ENCODE data around the gene FAXDC2.

FAXDC2 gene, protein sequence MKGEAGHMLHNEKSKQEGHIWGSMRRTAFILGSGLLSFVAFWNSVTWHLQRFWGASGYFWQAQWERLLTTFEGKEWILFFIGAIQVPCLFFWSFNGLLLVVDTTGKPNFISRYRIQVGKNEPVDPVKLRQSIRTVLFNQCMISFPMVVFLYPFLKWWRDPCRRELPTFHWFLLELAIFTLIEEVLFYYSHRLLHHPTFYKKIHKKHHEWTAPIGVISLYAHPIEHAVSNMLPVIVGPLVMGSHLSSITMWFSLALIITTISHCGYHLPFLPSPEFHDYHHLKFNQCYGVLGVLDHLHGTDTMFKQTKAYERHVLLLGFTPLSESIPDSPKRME

DNA sequence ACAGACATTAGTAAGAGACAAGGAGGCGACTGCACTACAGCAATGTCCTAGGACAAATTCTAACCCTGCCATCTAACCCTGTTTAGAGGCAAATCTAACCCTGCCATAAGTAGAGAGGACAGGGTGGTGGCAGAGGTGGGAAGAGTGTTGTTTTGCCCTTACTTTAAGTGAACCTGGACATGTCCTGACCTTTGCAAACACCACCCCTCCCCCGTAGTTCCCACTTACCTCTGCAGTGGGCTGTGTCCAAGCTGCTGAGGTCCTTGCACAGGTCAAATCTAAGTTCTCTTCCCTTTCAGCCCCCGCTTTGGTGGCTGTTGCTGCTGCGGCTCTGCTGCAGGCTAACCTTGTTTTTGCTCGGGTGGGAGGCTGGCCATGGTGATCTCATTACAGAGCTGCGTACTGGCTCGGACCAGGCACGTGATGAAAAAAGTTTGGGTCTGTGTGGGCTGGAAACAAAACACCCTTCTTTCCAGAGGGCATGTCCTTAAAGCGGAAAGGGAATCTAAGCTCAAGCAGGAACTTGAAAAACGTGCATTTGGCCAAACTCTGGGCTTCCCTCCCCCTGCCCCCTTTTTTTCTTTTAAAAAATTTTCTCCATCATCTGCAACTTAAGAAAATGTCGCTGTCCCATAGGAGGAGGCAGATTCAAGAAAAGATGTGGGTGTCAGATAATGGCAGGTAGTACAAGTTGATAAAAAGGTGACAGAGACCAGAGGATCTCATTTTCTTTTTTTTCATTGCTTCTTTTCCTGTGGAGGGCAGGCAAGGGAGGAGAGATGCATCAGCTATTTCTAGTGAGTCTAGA, at the start of gene FAXDC2:
Gene FAXDC2 (minus strand): TSS at position 349 of the 808 bp plus-strand sequence. CDS start 12,425 bp downstream, outside the sequence.
- no peak for DNase-seq

GRCh38 chr5:154900066-154900465, 49.7 kb upstream of the FAXDC2 start:
- no peak for DNase-seq

GRCh38 chr5:154899151-154899816, 48.9 kb upstream of the FAXDC2 start:
- DNase-seq: no peak

DNA sequence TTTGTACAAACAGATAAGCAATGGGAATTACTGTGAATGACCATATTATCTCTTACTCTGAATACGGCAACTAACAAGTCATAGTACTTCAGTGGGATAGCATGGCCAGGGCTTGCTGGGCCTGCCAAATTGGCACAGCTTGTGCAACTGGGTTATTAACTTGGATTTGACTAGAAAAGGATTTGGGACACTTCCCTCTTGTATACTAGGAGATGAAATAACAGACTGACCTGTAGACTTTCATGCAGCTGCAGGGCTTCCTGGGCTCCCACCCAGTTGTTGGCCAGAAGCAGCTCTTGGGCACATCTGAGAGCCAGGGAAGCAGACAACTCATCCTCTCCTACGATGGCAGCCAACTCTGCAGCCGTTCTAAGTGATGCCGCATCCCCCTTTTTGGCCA, 47.8 kb upstream of the FAXDC2 start:
- DNase-seq: no peak

DNA sequence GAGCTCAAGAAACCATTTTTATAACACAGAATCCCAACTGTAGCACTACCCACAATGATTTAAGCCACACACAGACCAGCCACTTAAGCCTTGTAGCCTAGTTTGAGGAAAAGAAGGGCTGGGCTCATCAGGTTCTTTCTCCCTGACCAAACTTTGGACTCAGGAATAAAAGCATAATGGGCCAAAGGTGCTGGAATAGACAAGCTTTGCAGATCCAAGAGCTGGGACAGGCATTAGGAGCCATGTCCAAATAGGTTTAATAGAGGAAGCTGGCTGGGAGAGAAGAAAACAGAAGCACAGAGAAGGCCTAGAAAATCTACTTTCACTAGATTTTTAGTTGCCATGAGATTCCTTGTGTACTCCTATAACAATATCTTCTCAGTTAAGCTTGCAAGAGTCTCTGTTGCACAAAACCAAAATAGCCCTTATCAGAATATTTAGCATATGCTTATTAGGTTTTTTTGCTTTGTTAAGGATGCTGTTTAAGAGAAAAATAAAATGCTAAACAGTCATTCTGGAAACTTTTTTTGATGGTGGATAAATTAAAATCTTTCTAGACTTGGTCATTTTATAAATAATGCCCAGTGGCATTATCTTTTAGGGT, 46.3 kb upstream of the FAXDC2 start:
- DNase-seq: no peak

- no peak for DNase-seq
Observed at GRCh38 chr5:154895606-154896561, 45.5 kb upstream of the FAXDC2 start.

DNA sequence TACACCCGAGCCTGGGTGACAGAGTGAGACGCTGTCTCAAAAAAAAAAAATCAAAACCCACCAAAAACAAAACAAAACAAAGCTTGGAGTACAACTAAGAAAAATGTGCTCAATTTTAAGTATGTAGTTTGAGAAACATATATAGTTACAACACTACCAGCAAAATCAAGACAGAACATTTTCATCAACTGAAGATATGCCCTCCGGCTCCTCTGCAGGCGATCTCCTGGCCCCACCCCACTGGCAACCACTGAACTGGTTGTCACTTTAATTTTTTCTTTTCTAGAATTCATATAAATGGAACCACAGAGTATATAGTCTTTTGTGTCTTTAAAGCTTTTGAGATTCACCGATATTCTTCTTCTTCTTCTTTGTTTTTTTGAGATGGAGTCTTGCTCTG, 43.0 kb upstream of the FAXDC2 start:
- no peak for DNase-seq

- no peak for DNase-seq
Observed at GRCh38 chr5:154892369-154892771, 42.0 kb upstream of the FAXDC2 start.

DNA sequence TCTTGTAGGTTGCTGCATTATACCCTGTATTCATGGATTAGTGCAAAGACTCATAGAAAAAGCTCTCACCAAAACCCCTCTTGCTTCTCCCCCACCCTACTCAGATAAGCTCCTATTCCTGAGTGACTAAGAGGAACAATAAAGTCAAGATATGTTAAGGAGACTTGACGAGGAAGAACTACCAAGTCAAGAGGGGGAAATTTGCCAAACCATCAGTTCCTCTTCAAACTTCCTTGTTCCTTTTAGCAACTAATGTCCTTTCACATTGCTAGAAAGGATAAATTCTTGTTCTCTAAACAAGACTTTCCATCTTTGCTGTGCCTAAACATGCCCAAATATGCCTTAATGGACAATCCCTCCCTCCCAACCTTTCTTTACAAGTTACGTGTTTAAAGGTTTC, 35.0 kb upstream of the FAXDC2 start:
- no peak for DNase-seq

DNA sequence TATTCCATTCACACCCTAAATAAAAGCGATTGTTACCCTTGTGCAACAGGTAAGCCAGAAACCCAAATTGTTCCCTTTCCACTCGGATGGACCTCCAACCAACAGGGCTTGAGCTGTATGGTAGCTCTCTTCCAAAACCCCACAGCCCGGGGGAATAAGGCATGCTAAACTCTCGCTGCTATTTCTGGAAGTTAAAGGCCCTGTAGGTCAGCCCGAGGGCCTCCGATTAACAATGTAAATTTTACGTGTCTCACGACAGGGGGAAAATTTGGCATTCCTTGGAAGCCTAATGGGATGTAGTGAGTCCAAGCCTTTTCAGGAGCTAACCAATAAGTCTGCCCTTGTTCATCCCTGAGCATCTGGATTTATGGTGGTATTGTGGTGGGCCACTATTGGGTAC, 34.0 kb upstream of the FAXDC2 start:
- DNase-seq: no peak

- no peak for DNase-seq
Observed at GRCh38 chr5:154881986-154882385, 31.6 kb upstream of the FAXDC2 start.

- no peak for DNase-seq
Observed at GRCh38 chr5:154878642-154879335, 28.4 kb upstream of the FAXDC2 start.

DNA sequence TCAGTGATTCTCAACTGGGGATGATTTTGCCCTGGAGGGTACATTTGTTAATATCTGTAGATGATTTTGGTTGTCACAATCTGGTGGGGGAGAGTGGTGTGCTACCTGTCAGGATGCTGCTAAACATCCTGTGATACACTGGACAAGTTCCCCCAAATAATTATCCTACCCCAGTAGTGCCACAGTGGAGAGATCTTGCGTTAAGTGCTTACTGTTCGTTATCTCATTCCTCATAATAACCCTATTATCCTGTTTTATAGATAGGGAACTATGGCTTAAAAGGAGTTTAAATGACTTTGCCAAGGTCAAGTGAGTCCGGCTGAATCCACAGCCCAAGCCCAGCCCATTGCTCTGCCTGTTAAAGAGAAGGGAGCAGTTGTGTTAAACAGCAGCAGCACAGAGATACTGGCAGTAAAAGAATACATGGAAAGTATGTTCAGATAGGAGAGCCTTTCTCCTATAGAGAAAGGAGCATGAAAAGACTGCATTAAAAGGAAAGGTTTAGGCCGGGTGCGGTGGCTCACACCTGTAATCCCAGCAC, 23.5 kb upstream of the FAXDC2 start:
- no peak for DNase-seq

DNA sequence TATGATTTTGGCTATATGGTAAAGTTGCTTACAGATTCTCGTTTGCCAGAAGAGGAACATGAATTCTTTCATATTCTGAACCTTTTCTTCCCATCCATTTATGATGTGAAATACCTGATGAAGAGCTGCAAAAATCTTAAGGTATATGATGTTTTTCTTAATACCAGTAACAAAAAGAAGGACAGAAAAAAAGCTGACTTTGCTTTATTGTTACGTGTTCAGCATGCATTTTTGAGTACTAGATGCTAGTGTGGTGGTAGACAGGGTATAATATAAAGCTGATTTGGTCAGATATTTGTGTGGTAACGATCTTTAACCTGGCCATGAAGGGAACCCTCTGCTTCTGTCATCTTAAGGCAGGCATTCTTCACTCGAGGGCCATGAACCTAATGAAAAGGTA, 21.3 kb upstream of the FAXDC2 start:
- DNase-seq: no peak

DNA sequence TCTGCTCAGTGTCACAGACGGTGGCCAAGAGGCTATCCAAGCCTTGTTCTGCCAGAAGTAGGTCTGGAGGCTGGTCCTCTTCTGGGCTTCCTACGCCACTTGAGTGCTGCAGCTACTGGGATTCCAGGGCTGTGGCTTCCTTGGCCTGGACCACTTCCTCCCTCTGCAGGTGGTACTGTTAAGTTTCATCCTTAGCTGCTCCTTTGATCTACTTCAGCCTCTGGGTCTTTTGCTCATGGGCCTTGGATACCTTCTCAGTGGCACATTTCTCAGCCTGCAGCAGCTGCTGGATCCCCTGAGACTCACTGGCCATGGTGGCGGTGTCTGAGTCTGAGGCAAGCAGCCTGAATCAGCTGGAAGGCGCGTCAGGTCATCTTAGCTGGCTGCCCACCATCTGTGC, 18.3 kb upstream of the FAXDC2 start:
- DNase-seq: no peak

- no peak for DNase-seq
Observed at GRCh38 chr5:154866841-154867240, 16.4 kb upstream of the FAXDC2 start.

DNA sequence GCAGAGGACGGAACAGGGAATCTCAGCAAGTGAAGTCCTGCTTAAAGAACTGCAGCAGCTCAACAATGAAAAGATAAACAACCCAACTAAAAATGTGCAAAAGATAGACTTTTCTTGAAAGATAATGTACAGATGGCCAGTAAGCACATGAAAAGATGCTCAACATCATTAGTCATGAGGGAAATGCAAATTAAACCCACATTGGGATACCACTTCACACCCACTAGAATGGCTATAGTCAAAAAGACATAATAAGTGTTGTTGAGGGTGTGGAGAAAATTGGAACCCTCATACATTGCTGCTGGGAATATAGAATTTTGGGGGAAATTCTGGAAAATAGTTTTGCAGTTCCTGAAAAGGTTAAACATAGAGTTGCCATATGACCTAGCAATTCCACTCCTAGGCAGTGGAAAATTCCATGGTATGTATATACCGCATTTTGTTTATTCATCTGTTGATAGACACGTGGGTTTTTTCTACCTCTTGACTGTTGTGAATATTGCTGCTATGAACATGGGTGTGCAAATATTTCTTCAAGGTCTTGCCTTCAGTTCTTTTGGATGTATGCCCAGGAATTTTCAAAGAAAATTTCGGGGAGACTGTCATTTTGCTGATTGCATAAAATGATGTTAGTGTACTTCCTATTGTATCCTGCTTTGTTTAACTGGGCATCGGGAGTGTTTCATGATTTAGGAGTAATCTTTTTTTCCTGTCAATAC, 15.2 kb upstream of the FAXDC2 start:
- no peak for DNase-seq

DNA sequence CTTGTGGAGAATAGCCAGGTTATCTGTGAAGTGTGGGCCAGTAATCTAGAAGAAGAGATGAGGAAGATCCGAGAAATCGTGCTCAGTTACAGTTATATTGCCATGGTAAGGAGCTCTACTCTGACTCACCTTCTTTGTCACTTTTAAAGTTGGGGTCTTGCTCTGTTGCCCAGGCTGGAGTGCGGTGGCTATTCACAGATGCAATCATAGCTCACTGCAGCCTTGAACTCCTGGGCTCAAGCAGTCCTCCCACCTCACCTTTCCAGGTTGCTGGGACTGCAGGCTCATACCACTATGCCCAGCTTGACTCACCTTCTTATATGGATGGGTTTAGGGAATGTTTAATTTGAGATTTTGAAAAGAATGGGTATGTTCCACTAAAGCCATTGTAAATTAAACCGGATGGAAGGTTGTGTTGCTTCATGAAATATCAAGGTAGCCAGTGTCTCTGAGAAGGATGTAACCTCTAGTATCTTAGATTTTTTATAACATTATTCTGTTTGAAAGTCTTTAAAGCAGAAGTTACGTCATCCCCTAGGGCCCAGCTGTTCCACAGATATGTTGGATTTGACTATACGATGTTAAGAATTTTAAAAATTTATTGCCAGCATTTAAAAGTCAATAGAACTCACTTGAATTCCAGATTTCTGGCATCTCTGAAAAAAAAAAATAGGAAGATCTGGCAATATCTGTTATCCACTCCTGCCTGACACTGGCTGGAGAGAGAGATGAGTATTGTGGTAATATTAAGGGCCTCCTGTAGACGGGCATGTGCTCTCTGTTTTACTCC, 13.1 kb upstream of the FAXDC2 start:
- no peak for DNase-seq

DNA sequence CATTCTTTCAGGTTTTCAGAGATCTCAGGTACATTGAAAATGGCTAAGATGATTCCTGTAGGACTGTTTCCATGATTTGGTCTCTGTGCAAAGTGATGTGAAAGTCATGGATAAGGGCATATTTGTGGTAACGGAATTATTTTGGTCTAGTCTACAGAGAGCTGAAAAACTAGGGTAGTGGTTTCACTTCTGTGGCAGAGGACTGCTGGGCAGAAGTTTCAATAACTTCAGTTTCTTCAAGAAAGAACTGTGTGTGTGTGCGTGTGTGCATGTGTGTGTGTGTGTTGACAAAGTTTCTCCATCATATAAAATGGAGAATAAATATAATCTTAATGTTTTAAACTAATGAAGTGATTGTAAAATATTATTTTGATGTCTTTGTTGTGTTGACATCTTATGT, 12.4 kb upstream of the FAXDC2 start:
- peak; percentile 38 for DNase-seq

- no peak for DNase-seq
Observed at GRCh38 chr5:154861946-154862345, 11.5 kb upstream of the FAXDC2 start.
